HEK293T (cell line): ENCODE measurements around the gene KCNH6.

Experiments
- BHLHE40 ChIP-seq: fragments of 450-650 bp; IDR thresholded peaks from 2 replicates; pipeline ENCODE4 v1.6.1; 2016; ENCODE audit warnings: mild to moderate bottlenecking, moderate library complexity, borderline replicate concordance
- CTBP1 ChIP-seq: fragments of 450-650 bp; IDR thresholded peaks from 2 replicates; pipeline ENCODE4 v1.6.1; 2016; ENCODE audit warnings: borderline replicate concordance
- ELF4 ChIP-seq: fragments of 450-650 bp; IDR thresholded peaks from 2 replicates; pipeline ENCODE4 v1.6.1; 2017; ENCODE audit warnings: antibody characterized with exemption
- FOXK2 ChIP-seq: fragments of 450-650 bp; IDR thresholded peaks from 2 replicates; pipeline ENCODE4 v1.6.1; 2016; ENCODE audit warnings: mild to moderate bottlenecking
- HDGF ChIP-seq: fragments of 450-650 bp; IDR thresholded peaks from 2 replicates; pipeline ENCODE4 v1.6.1; 2017; ENCODE audit warnings: antibody characterized with exemption, borderline replicate concordance
- LEF1 ChIP-seq: fragments of 450-650 bp; IDR thresholded peaks from 2 replicates; pipeline ENCODE4 v1.6.1; 2017; ENCODE audit warnings: mild to moderate bottlenecking, borderline replicate concordance
- NFRKB ChIP-seq: fragments of 450-650 bp; IDR thresholded peaks from 2 replicates; pipeline ENCODE4 v1.6.1; 2016; ENCODE audit warnings: mild to moderate bottlenecking, moderate library complexity
- SP1 ChIP-seq: fragments of 450-650 bp; IDR thresholded peaks from 2 replicates; pipeline ENCODE4 v1.6.1; 2017
- SUZ12 ChIP-seq: fragments of 450-650 bp; IDR thresholded peaks from 2 replicates; pipeline ENCODE4 v1.6.1; 2016; ENCODE audit warnings: mild to moderate bottlenecking
- ZNF384 ChIP-seq: fragments of 450-650 bp; IDR thresholded peaks from 2 replicates; pipeline ENCODE4 v1.6.1; 2016
- TF ChIP-seq, protein P1 (sequence below): fragments of 450-650 bp; IDR thresholded peaks from 2 replicates; pipeline ENCODE4 v1.6.1; 2016

DNA sequence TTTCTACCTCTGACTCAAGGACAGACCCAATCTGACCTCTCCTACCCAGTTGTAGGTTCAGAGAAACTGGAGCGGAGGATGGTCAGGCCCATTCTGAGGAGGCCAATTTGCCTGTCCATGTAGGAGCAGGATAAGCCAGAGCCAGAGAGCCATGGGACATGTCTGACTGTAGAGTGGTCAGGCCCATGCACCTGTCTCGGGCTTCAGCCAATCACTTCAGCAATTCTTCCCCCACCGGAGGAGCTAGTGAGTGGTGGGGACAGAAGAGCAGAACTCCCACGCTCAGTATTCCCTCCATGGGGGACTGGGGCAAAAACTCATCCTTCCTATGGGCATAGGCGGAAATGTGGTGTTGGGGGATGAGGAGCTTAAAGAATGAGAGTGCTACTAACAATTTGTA lies 41.4 kb downstream of the KCNH6 start:
- TF ChIP-seq HDGF (no peak), BHLHE40 (no peak), SP1 (no peak), FOXK2 (no peak), ELF4 (no peak), ZNF384 (no peak), SUZ12 (no peak), LEF1 (no peak), NFRKB (no peak), CTBP1 (no peak)
- TF ChIP-seq, protein P1, sequence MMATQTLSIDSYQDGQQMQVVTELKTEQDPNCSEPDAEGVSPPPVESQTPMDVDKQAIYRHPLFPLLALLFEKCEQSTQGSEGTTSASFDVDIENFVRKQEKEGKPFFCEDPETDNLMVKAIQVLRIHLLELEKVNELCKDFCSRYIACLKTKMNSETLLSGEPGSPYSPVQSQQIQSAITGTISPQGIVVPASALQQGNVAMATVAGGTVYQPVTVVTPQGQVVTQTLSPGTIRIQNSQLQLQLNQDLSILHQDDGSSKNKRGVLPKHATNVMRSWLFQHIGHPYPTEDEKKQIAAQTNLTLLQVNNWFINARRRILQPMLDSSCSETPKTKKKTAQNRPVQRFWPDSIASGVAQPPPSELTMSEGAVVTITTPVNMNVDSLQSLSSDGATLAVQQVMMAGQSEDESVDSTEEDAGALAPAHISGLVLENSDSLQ, result no peak
